GM12872 (cell line): ENCODE measurements around the gene PARL.

Source experiments
- CTCF ChIP-seq: IDR thresholded peaks from 3 replicates; pipeline ENCODE4 v1.5.1; 2011; ENCODE audit warnings: low read depth, mild to moderate bottlenecking, low read length, moderate library complexity; ENCODE audit not compliant: insufficient read depth

Gene PARL

GRCh38 chr3:183809270-183809669 is 75.4 kb downstream of the PARL start:
- TF ChIP-seq CTCF: no peak

DNA sequence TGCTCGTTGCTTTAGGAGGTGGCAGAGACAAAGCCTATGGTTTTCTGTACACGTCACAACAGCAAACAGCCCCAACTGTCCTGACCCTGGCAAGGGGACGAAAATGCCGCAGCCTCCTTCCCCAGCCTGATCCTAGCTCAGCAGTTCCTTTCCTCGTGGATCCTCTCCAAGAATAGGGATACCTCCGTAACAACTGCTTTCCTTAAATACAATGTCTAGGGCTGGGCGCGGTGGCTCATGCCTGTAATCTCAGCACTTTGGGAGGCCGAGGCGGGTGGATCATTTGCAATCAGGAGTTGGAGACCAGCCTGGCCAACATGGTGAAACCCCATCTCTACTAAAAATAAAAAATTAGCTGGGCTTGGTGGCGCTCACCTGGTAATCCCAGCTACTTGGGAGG is 76.3 kb downstream of the PARL start:
- no peak for TF ChIP-seq CTCF

- no peak for TF ChIP-seq CTCF
Observed at GRCh38 chr3:183807881-183808280, 76.8 kb downstream of the PARL start.

GRCh38 chr3:183807209-183807728 is 77.4 kb downstream of the PARL start:
- TF ChIP-seq CTCF: no peak

- no peak for TF ChIP-seq CTCF
Observed at GRCh38 chr3:183802989-183803388, 81.7 kb downstream of the PARL start.

DNA sequence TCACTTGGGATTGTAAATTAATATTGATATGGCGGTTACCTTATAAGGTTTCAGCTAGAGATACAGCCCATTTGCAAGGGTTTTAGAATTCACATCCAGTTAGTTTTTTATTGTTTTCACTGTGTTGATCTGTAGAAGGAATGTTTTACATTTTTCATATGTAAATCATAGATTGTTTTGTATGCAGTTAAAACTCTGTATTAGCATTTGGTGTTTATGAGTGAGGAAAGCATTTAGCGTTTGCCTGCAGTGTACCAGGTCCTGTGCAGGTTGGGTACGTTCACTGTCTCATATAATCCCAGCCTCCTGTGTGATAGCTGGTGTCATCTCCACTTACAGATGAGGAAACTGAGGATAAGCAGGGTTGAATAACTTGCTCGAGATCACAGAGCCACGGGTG is 83.1 kb downstream of the PARL start:
- no peak for TF ChIP-seq CTCF

DNA sequence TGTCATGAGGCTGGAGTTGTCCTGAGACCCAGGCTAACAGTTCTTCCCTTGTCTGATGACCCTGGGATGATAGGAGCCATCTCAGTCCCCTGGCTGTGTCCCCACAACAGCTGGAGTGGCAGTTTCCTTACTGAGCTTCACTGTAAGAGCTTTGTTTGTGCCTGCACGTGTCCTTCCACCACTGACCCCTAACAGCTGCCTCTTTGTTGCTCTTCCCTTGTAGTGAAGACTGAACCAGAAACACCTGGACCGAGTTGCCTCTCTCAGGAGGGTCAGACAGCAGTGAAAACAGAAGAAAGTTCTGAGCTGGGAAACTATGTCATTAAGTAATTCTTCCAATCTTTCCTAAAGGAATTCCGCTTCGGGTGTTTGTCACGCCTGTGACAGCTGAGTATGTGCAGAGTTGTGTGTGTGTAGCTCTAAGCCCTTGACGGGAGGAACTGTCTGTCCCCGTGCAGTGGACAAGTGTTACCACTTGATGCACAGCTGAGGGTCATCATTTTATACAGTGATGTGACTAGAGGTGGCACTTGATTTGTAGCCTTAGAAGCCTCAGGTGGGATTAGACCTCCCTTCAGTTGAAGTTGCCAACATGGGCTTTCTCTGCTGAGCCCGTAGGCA is 84.3 kb downstream of the PARL start:
- TF ChIP-seq CTCF: no peak
